Endodermal cell (in vitro differentiated cells): ENCODE results near the gene MERTK. TPM values are rescaled to one million over a fixed set of nuclear protein-coding genes. Genes with fewer than 3 reads are reported as not detected.

Experiments used
- DNase-seq: peaks from one replicate; pipeline ENCODE4 v3.0.0-alpha.2; 2017
- H3K27ac ChIP-seq: 2 replicates; pipeline ENCODE4 v1.5.1; 2013; ENCODE audit warnings: mild to moderate bottlenecking, low read depth, low read length, moderate library complexity
- H3K27me3 ChIP-seq: 2 replicates; pipeline ENCODE4 v1.6.1; 2013; ENCODE audit warnings: mild to moderate bottlenecking, low read length, moderate library complexity; ENCODE audit not compliant: insufficient read depth, control insufficient read depth, poor library complexity, severe bottlenecking
- H3K36me3 ChIP-seq: 2 replicates; pipeline ENCODE4 v1.7.0; 2013; ENCODE audit warnings: mild to moderate bottlenecking, low read length, moderate library complexity; ENCODE audit not compliant: control insufficient read depth, insufficient read depth
- H3K4me1 ChIP-seq: one replicate; pipeline ENCODE4 v1.7.0; 2013; ENCODE audit warnings: low read length; ENCODE audit not compliant: control insufficient read depth, insufficient read depth
- H3K4me3 ChIP-seq: 2 replicates; pipeline ENCODE4 v1.5.1; 2013; ENCODE audit warnings: mild to moderate bottlenecking, low read length, moderate library complexity
- H3K9ac ChIP-seq: 2 replicates; pipeline ENCODE4 v1.6.1; 2013; ENCODE audit warnings: mild to moderate bottlenecking, low read length, moderate library complexity; ENCODE audit not compliant: poor library complexity, severe bottlenecking; ENCODE audit errors: extremely low read depth
- H3K9me3 ChIP-seq: 2 replicates; pipeline ENCODE4 v1.6.1; 2013; ENCODE audit warnings: mild to moderate bottlenecking, low read length, moderate library complexity; ENCODE audit not compliant: control insufficient read depth
- H3K27ac Mint-ChIP-seq: 2 replicates; pipeline ENCODE4 v1.8.0; 2020; ENCODE audit warnings: mixed read lengths
- H3K27me3 Mint-ChIP-seq: 2 replicates; pipeline ENCODE4 v1.8.0; 2021; ENCODE audit warnings: mild to moderate bottlenecking, mixed read lengths; ENCODE audit not compliant: insufficient read depth
- H3K36me3 Mint-ChIP-seq: 2 replicates; pipeline ENCODE4 v1.8.0; 2020; ENCODE audit warnings: low read depth, mixed read lengths
- H3K4me1 Mint-ChIP-seq: 2 replicates; pipeline ENCODE4 v1.8.0; 2020; ENCODE audit warnings: mixed read lengths
- H3K4me3 Mint-ChIP-seq: 2 replicates; pipeline ENCODE4 v1.8.0; 2020; ENCODE audit warnings: mild to moderate bottlenecking, moderate library complexity, mixed read lengths
- H3K9me3 Mint-ChIP-seq: 2 replicates; pipeline ENCODE4 v1.8.0; 2020; ENCODE audit warnings: mild to moderate bottlenecking, mixed read lengths
- WGBS, 2 experiments: methylation state at CpG; one replicate each; pipeline versions ENCODE4 v1.1.5 to v1.1.7; 2013; ENCODE audit warnings: missing lambda C conversion rate in 2 of 2, mixed read lengths in 1 of 2; ENCODE audit not compliant: insufficient coverage in 1 of 2, insufficient read length in 1 of 2; 5-methylcytosine and 5-hydroxymethylcytosine counted together
- total RNA-seq, 2 donors: library from RNA; stranded (reverse); fragmentation: NEBNext Ultra II Directional in 1 of 2; extraction: Animal tissue kit (Norgen Biotek cat#: 25700) in 1 of 2; gene quantifications; 2 replicates in 1 of 2; 3 replicates in 1 of 2; pipeline ENCODE4 v1.2.1, GENCODE V29; 2021
- TF ChIP-seq, protein P1 (sequence below): fragments of 200-600 bp; sonication (generic); conservative IDR thresholded peaks from 2 replicates; pipeline ENCODE4 v1.5.0; 2021; ENCODE audit warnings: antibody characterized with exemption, mild to moderate bottlenecking

Gene MERTK
- total RNA-seq, 2 donors from 2014 or later, result 22.3 to 36.6 TPM

DNA sequence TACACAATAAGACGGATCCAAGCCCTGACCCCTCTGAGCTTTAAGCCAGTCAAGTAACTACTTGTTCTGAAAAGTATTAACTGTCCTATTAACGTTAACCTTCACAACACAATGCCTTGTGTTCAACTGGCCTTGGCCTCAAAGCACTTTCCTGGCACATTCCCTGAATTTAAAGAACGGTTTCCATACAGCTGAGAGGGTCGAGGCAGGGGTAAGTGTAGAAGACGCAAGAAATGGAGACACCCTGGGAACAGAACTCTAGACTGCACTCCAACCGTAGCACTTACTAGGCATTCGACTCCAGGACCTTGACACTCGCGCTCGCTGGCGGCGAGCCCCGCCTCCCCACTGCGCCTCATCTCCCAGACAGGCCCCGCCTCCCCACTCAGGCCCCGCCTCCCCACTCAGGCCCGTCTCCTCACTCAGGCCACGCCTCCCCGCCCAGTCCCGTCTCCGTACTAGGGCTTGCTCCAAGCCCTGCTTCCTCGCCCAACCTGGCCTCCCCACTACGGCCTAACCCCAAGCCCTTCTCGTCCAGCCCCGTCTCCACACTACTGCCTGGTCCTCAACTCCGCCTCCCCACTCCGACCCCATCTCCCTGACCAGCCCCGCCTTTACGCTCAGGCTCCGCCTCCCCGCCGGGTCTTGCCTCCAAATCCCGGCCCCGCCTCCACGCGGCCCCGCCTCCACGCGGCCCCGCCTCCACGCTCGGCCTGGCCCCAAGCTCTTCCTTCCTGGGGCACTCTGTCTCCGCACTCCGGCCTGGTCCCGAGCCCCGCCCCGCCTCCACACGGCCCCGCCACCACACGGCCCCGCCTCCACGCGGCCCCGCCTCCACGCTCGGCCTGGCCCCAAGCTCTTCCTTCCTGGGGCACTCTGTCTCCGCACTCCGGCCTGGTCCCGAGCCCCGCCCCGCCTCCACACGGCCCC lies 155.8 kb downstream of the MERTK start:
- no peaks in the 10 kb centered on the region for H3K36me3 ChIP-seq
- peaks cover 15% of the 10 kb centered on the region for H3K4me1 Mint-ChIP-seq
- 0 to 2% methylated on average over 8 to 50 of the region's 62 CpGs for WGBS, 2 experiments
- H3K4me3 ChIP-seq, result peak overlapping the region; percentile 79
- no peaks in the 10 kb centered on the region for H3K27me3 ChIP-seq
- peak overlapping the region; percentile 83 for H3K4me3 Mint-ChIP-seq
- TF ChIP-seq, protein P1, sequence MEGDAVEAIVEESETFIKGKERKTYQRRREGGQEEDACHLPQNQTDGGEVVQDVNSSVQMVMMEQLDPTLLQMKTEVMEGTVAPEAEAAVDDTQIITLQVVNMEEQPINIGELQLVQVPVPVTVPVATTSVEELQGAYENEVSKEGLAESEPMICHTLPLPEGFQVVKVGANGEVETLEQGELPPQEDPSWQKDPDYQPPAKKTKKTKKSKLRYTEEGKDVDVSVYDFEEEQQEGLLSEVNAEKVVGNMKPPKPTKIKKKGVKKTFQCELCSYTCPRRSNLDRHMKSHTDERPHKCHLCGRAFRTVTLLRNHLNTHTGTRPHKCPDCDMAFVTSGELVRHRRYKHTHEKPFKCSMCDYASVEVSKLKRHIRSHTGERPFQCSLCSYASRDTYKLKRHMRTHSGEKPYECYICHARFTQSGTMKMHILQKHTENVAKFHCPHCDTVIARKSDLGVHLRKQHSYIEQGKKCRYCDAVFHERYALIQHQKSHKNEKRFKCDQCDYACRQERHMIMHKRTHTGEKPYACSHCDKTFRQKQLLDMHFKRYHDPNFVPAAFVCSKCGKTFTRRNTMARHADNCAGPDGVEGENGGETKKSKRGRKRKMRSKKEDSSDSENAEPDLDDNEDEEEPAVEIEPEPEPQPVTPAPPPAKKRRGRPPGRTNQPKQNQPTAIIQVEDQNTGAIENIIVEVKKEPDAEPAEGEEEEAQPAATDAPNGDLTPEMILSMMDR, result no peak
- peak overlapping the region; percentile 93 for H3K27ac Mint-ChIP-seq
- H3K27ac ChIP-seq, result peak overlapping the region; percentile 51
- H3K9me3 Mint-ChIP-seq, result peaks cover 15% of the 10 kb centered on the region
- H3K4me1 ChIP-seq, result peaks cover 4% of the 10 kb centered on the region
- peak; percentile 99 for DNase-seq
- H3K36me3 Mint-ChIP-seq, result peaks cover 11% of the 10 kb centered on the region
- H3K9ac ChIP-seq, result peak overlapping the region; percentile 4
- H3K9me3 ChIP-seq, result peaks cover 14% of the 10 kb centered on the region
- H3K27me3 Mint-ChIP-seq, result no peaks in the 10 kb centered on the region

DNA sequence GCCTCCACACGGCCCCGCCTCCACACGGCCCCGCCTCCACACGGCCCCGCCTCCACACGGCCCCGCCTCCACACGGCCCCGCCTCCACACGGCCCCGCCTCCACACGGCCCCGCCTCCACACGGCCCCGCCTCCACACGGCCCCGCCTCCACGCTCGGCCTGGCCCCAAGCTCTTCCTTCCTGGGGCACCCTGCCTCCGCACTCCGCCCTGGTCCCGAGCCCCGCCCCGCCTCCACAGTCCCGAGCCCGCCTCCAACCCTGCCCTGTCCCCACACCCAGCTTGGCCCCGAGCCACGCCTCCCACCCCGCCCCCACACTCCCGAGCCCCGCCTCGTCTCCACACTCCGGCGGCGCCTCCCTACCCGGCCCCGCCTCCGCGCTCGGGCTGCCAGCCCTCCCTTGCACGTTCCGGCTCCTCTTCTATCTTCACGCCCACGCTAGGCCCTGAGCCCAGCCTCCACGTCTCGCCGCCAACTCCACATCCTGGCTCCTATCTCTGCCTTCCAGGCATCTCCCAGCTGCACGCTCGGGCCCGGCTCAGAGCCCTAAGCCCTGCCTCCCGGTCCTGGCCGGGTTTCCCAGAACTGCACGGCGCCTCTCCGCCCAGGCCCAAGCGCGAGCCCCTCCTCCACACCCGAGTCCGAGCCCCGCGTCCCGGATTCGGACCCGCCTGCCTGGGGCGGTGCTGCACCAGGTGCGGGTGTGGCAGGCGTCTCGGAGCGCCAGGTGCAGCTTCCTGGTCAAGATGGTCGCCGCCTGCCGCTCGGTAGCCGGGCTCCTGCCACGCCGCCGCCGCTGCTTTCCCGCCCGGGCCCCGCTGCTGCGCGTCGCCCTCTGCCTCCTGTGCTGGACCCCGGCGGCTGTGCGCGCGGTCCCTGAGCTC lies 156.7 kb downstream of the MERTK start, which contains the start of gene TMEM87B:
TSS of gene TMEM87B (plus strand) at position 423 of the 883 bp plus-strand sequence. CDS start at position 746, 323 bp downstream.
- TF ChIP-seq, protein P1, result no peak
- Histone ChIP-seq H3K27me3 (no peaks in the 10 kb centered on the region), H3K4me1 (peaks cover 4% of the 10 kb centered on the region), H3K9me3 (peaks cover 6% of the 10 kb centered on the region), H3K9ac (peak within 1 kb of the TSS; percentile 60), H3K4me3 (peak within 1 kb of the TSS; percentile 88), H3K36me3 (peaks cover 4% of the 10 kb centered on the region), H3K27ac (peak within 1 kb of the TSS; percentile 83)
- peak; percentile 100 for DNase-seq
- peak within 1 kb of the TSS; percentile 83 for H3K4me3 Mint-ChIP-seq
- H3K27me3 Mint-ChIP-seq, result no peaks in the 10 kb centered on the region
- WGBS, 2 experiments, result 0% methylated on average over 15 to 81 of the region's 90 CpGs
- H3K9me3 Mint-ChIP-seq, result peaks cover 6% of the 10 kb centered on the region
- H3K36me3 Mint-ChIP-seq, result peaks cover 13% of the 10 kb centered on the region
- H3K4me1 Mint-ChIP-seq, result peaks cover 20% of the 10 kb centered on the region
- H3K27ac Mint-ChIP-seq, result peak within 1 kb of the TSS; percentile 93
